SU-DHL-6 (cell line): ENCODE results near the gene WASF3.

ENCODE experiments used
- H2AFZ ChIP-seq: fragments of 200-600 bp; sonication (generic); 2 replicates; pipeline ENCODE4 v1.6.1; 2014; ENCODE audit warnings: low read depth, mild to moderate bottlenecking, moderate library complexity, mixed read lengths, antibody characterized with exemption, low read length; ENCODE audit not compliant: severe bottlenecking
- H3F3A ChIP-seq: fragments of 200-600 bp; shearing (Covaris generic); 2 replicates; pipeline ENCODE4 v1.6.0; 2016; ENCODE audit warnings: antibody characterized with exemption, mild to moderate bottlenecking; ENCODE audit not compliant: insufficient read depth
- H3K27ac ChIP-seq: fragments of 200-600 bp; sonication (generic); 2 replicates; pipeline ENCODE4 v1.5.1; 2016; ENCODE audit warnings: low read depth, mild to moderate bottlenecking, low read length, moderate library complexity, mixed read lengths
- H3K27me3 ChIP-seq: fragments of 200-600 bp; sonication (generic), shearing (Covaris generic); 2 replicates; pipeline ENCODE4 v1.6.0; 2014; ENCODE audit warnings: mild to moderate bottlenecking, low read length
- H3K36me3 ChIP-seq: fragments of 200-600 bp; sonication (generic); 2 replicates; pipeline ENCODE4 v1.6.1; 2014; ENCODE audit warnings: mild to moderate bottlenecking, low read length, mixed read lengths
- H3K4me2 ChIP-seq: fragments of 300-600, 200-600 bp; shearing (Covaris generic), sonication (generic); 2 replicates; pipeline ENCODE4 v1.6.0; 2014; ENCODE audit warnings: low read length, low read depth, mild to moderate bottlenecking; ENCODE audit not compliant: poor library complexity, severe bottlenecking
- H3K4me3 ChIP-seq: fragments of 200-600 bp; sonication (generic); 2 replicates; pipeline ENCODE4 v1.5.1; 2014; ENCODE audit warnings: antibody characterized with exemption, low read length, mild to moderate bottlenecking, mixed read lengths; ENCODE audit not compliant: insufficient read depth, poor library complexity, severe bottlenecking
- H3K79me2 ChIP-seq: fragments of 200-600 bp; sonication (generic); 2 replicates; pipeline ENCODE4 v1.6.1; 2014; ENCODE audit warnings: mild to moderate bottlenecking, low read length, moderate library complexity; ENCODE audit not compliant: insufficient read depth
- H3K9ac ChIP-seq: fragments of 200-600 bp; sonication (generic); 2 replicates; pipeline ENCODE4 v1.7.0; 2014; ENCODE audit warnings: mild to moderate bottlenecking, low read length
- H3K9me2 ChIP-seq: fragments of 200-600 bp; sonication (generic); replicated peaks from 2 replicates; pipeline ENCODE4 v1.6.1; 2014; ENCODE audit warnings: low read length; ENCODE audit not compliant: insufficient read depth
- H3K9me3 ChIP-seq: fragments of 200-600 bp; sonication (generic); 2 replicates; pipeline ENCODE4 v1.6.1; 2014; ENCODE audit warnings: low read length, mixed read lengths; ENCODE audit not compliant: insufficient read depth
- H4K20me1 ChIP-seq: fragments of 200-600 bp; sonication (generic); 2 replicates; pipeline ENCODE4 v1.6.1; 2014; ENCODE audit warnings: low read depth, mild to moderate bottlenecking, antibody characterized with exemption, low read length, moderate library complexity, mixed read lengths
- CTCF ChIP-seq: fragments of 200-600 bp; sonication (generic); IDR thresholded peaks from one replicate; pipeline ENCODE4 v1.5.1; 2017; ENCODE audit warnings: antibody characterized with exemption, mild to moderate bottlenecking, low read length, moderate library complexity; ENCODE audit not compliant: insufficient read depth, poor library complexity, severe bottlenecking
- EZH2phosphoT487 ChIP-seq: fragments of 200-600 bp; sonication (generic), shearing (Covaris generic); conservative IDR thresholded peaks from 2 replicates; pipeline ENCODE4 v1.6.1; 2018; ENCODE audit warnings: mild to moderate bottlenecking, antibody characterized with exemption, low read length, moderate library complexity, mixed read lengths

Gene WASF3

GRCh38 chr13:26681036-26681435 lies 123.6 kb downstream of the WASF3 start:
- no peak overlapping the region for H3K4me2 ChIP-seq
- H3K27me3 ChIP-seq, result no peaks in the 10 kb centered on the region
- no peak for TF ChIP-seq CTCF
- TF ChIP-seq EZH2phosphoT487, result no peak
- H3K27ac ChIP-seq, result no peak overlapping the region
- H4K20me1 ChIP-seq, result no peaks in the 10 kb centered on the region
- no peak overlapping the region for H3K9ac ChIP-seq
- no peaks in the 10 kb centered on the region for H3K9me2 ChIP-seq
- H2AFZ ChIP-seq, result no peak overlapping the region
- H3K79me2 ChIP-seq, result no peaks in the 10 kb centered on the region
- H3F3A ChIP-seq, result no peaks in the 10 kb centered on the region
- H3K4me3 ChIP-seq, result no peak overlapping the region
- no peaks in the 10 kb centered on the region for H3K9me3 ChIP-seq
- no peaks in the 10 kb centered on the region for H3K36me3 ChIP-seq

- Histone ChIP-seq H3K36me3 (no peaks in the 10 kb centered on the region), H3F3A (no peaks in the 10 kb centered on the region), H4K20me1 (no peaks in the 10 kb centered on the region), H3K9ac (no peak overlapping the region), H3K9me3 (no peaks in the 10 kb centered on the region), H3K9me2 (no peaks in the 10 kb centered on the region), H3K4me3 (no peak overlapping the region), H3K79me2 (no peaks in the 10 kb centered on the region), H3K27ac (no peak overlapping the region), H2AFZ (no peak overlapping the region), H3K4me2 (no peak overlapping the region), H3K27me3 (no peaks in the 10 kb centered on the region)
- TF ChIP-seq EZH2phosphoT487, result no peak
- no peak for TF ChIP-seq CTCF
Observed at GRCh38 chr13:26682606-26683005, 125.1 kb downstream of the WASF3 start.

- no peak overlapping the region for H3K4me3 ChIP-seq
- no peaks in the 10 kb centered on the region for H3K36me3 ChIP-seq
- H3K27ac ChIP-seq, result no peak overlapping the region
- H3F3A ChIP-seq, result no peaks in the 10 kb centered on the region
- TF ChIP-seq CTCF (no peak), EZH2phosphoT487 (no peak)
- no peaks in the 10 kb centered on the region for H3K79me2 ChIP-seq
- H3K9ac ChIP-seq, result no peak overlapping the region
- no peak overlapping the region for H2AFZ ChIP-seq
- no peaks in the 10 kb centered on the region for H3K27me3 ChIP-seq
- no peak overlapping the region for H3K4me2 ChIP-seq
- H4K20me1 ChIP-seq, result no peaks in the 10 kb centered on the region
- H3K9me3 ChIP-seq, result no peaks in the 10 kb centered on the region
- no peaks in the 10 kb centered on the region for H3K9me2 ChIP-seq
Observed at GRCh38 chr13:26685606-26686005, 128.1 kb downstream of the WASF3 start.

- H3K79me2 ChIP-seq, result no peaks in the 10 kb centered on the region
- H3K4me2 ChIP-seq, result no peak overlapping the region
- H2AFZ ChIP-seq, result no peak overlapping the region
- no peak overlapping the region for H3K27ac ChIP-seq
- no peak overlapping the region for H3K9ac ChIP-seq
- no peaks in the 10 kb centered on the region for H3K36me3 ChIP-seq
- TF ChIP-seq EZH2phosphoT487, result no peak
- no peak for TF ChIP-seq CTCF
- H3K4me3 ChIP-seq, result no peak overlapping the region
- no peaks in the 10 kb centered on the region for H3K9me2 ChIP-seq
- no peaks in the 10 kb centered on the region for H4K20me1 ChIP-seq
- H3F3A ChIP-seq, result no peaks in the 10 kb centered on the region
- no peaks in the 10 kb centered on the region for H3K9me3 ChIP-seq
- no peaks in the 10 kb centered on the region for H3K27me3 ChIP-seq
Observed at GRCh38 chr13:26686285-26686684, 128.8 kb downstream of the WASF3 start.
